Measurements from ENCODE around the gene MPST.

Gene MPST

GRCh38 chr22:37000676-37001534 is 18.6 kb upstream of the MPST start:
- TF ChIP-seq CTCF (conservative IDR thresholded peaks at IDR 0.05; ENCODE audit: low read depth), result no peak
- H3K27ac ChIP-seq, result no peak overlapping the region
- ChIA-PET CTCF (no interaction called here), POLR2A (ENCODE audit: low non-redundant PET) (no interaction called here)
- DNase-seq (ENCODE audit: low spot score), result no peak

GRCh38 chr22:37001826-37002225 is 17.7 kb upstream of the MPST start:
- ChIA-PET POLR2A (ENCODE audit: low non-redundant PET) (no interaction called here), CTCF (no interaction called here)
- no peak for DNase-seq (ENCODE audit: low spot score)
- no peak for TF ChIP-seq CTCF (conservative IDR thresholded peaks at IDR 0.05; ENCODE audit: low read depth)
- no peak overlapping the region for H3K27ac ChIP-seq

- no peak for DNase-seq (ENCODE audit: low spot score)
- ChIA-PET POLR2A (ENCODE audit: low non-redundant PET) (no interaction called here), CTCF (no interaction called here)
- TF ChIP-seq CTCF (conservative IDR thresholded peaks at IDR 0.05; ENCODE audit: low read depth), result no peak
- H3K27ac ChIP-seq, result no peak overlapping the region
Observed at GRCh38 chr22:37002633-37003032, 16.9 kb upstream of the MPST start.

DNA sequence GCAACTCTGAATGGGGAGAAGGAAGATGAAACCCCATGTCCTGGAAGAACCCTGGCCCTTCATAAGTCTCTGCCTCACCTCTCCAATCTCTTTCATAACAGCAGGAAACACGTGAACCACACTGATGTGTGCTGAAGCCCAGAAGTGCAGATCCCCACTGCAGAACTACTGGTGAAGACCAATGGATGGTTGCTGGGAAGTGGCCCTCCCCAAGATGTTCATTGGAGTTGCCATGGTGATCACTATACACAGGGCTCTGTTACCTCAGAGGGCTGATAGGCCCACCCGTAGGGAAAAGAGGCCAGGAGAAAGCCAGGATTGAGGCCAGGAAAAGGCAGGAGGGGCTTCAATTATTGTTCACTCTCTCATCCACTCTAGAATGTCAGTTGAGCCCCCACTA is 11.9 kb upstream of the MPST start:
- no peak for DNase-seq (ENCODE audit: low spot score)
- ChIA-PET CTCF (no interaction called here), POLR2A (ENCODE audit: low non-redundant PET) (no interaction called here)
- TF ChIP-seq CTCF (conservative IDR thresholded peaks at IDR 0.05; ENCODE audit: low read depth), result no peak
- no peak overlapping the region for H3K27ac ChIP-seq

DNA sequence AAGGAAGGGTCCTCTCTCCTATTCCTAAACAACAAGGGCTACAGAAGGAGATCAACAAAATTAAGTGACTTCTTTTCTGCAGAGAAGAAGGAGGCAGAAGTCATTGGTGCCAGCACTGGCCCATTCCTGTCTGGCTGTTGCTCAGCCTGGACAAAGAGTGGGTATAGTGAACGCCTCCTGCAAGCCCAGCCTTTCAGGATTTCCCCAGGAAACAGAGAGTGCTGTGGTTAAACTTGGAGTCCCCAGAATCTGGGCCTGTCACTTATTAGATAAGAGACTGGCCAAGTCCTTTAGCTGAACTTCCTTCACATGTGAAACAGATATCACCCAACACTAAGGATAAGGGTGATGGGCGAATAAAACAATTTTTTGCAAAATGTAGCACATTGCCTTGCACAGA is 11.2 kb upstream of the MPST start:
- no peak overlapping the region for H3K27ac ChIP-seq
- CTCF ChIA-PET, result no interaction called here
- no peak for TF ChIP-seq CTCF (conservative IDR thresholded peaks at IDR 0.05; ENCODE audit: low read depth)
- DNase-seq (ENCODE audit: low spot score), result no peak
- POLR2A ChIA-PET (ENCODE audit: low non-redundant PET), result no interaction called here

GRCh38 chr22:37009490-37009889 is 10.1 kb upstream of the MPST start:
- ChIA-PET CTCF (interaction anchor here (0.5 kb wide), 1 partner anchor 17 kb away, joined by 3 read pairs; no protein-coding TSS in a partner anchor), POLR2A (ENCODE audit: low non-redundant PET) (no interaction called here)
- H3K27ac ChIP-seq, result no peak overlapping the region
- no peak for DNase-seq (ENCODE audit: low spot score)
- TF ChIP-seq CTCF (conservative IDR thresholded peaks at IDR 0.05; ENCODE audit: low read depth), result no peak
